Mesendoderm (in vitro differentiated cells): ENCODE data around the gene PTPN1.

Experiments
- DNase-seq: peaks from one replicate; pipeline ENCODE4 v3.0.0; 2013
- H2AK5ac ChIP-seq: 2 replicates; pipeline ENCODE4 v1.6.1; 2013; ENCODE audit warnings: low read length, inconsistent platforms
- H2BK120ac ChIP-seq: 2 replicates; pipeline ENCODE4 v1.6.1; 2013; ENCODE audit warnings: low read depth, mild to moderate bottlenecking, low read length, moderate library complexity, mixed read lengths
- H2BK15ac ChIP-seq: replicated peaks from 2 replicates; pipeline ENCODE4 v1.6.1; 2013; ENCODE audit warnings: low read depth, mild to moderate bottlenecking, moderate library complexity
- H2BK5ac ChIP-seq: 2 replicates; pipeline ENCODE4 v1.6.1; 2013; ENCODE audit warnings: low read length, inconsistent platforms
- H3K18ac ChIP-seq: 2 replicates; pipeline ENCODE4 v1.6.1; 2013; ENCODE audit warnings: mild to moderate bottlenecking, low read length, mixed read lengths
- H3K23ac ChIP-seq: one replicate; pipeline ENCODE4 v1.6.1; 2013; ENCODE audit warnings: low read length
- H3K27ac ChIP-seq: 2 replicates; pipeline ENCODE4 v1.5.1; 2013; ENCODE audit warnings: low read depth, mild to moderate bottlenecking, inconsistent platforms, low read length, moderate library complexity
- H3K27me3 ChIP-seq: 2 replicates; pipeline ENCODE4 v1.6.1; 2013; ENCODE audit warnings: low read length, control low read depth, mild to moderate bottlenecking, inconsistent platforms; ENCODE audit not compliant: insufficient read depth, poor library complexity
- H3K36me3 ChIP-seq: 2 replicates; pipeline ENCODE4 v1.6.1; 2013; ENCODE audit warnings: low read length, inconsistent platforms; ENCODE audit not compliant: control insufficient read depth, insufficient read depth
- H3K4ac ChIP-seq: one replicate; pipeline ENCODE4 v1.6.1; 2013; ENCODE audit warnings: low read depth, mild to moderate bottlenecking, low read length, moderate library complexity
- H3K4me1 ChIP-seq: 2 replicates; pipeline ENCODE4 v1.6.1; 2013; ENCODE audit warnings: low read depth, low read length, inconsistent platforms; ENCODE audit not compliant: control insufficient read depth
- H3K4me2 ChIP-seq: 2 replicates; pipeline ENCODE4 v1.6.1; 2013; ENCODE audit warnings: low read length
- H3K4me3 ChIP-seq: 2 replicates; pipeline ENCODE4 v1.5.1; 2013; ENCODE audit warnings: mild to moderate bottlenecking, low read length
- H3K56ac ChIP-seq: one replicate; pipeline ENCODE4 v1.6.1; 2013; ENCODE audit warnings: low read length
- H3K79me1 ChIP-seq: 2 replicates; pipeline ENCODE4 v1.6.1; 2013; ENCODE audit warnings: low read length, inconsistent platforms
- H3K79me2 ChIP-seq: 2 replicates; pipeline ENCODE4 v1.6.1; 2013; ENCODE audit warnings: mild to moderate bottlenecking, low read length; ENCODE audit not compliant: control insufficient read depth, insufficient read depth
- H3K9ac ChIP-seq: 2 replicates; pipeline ENCODE4 v1.6.1; 2013; ENCODE audit warnings: low read length, inconsistent platforms
- H4K5ac ChIP-seq: one replicate; pipeline ENCODE4 v1.6.1; 2013; ENCODE audit warnings: low read length
- H4K8ac ChIP-seq: one replicate; pipeline ENCODE4 v1.6.1; 2013; ENCODE audit warnings: low read depth, mild to moderate bottlenecking, control low read depth, low read length, moderate library complexity
- WGBS: extraction: QIAGEN DNeasy Blood & Tissue Kit; methylation state at CpG from one replicate; pipeline ENCODE4 v1.1.7; 2013; ENCODE audit warnings: low lambda C conversion rate, missing lambda C conversion rate; ENCODE audit not compliant: insufficient coverage; ENCODE audit errors: extremely low coverage; 5-methylcytosine and 5-hydroxymethylcytosine counted together

PTPN1 gene

DNA sequence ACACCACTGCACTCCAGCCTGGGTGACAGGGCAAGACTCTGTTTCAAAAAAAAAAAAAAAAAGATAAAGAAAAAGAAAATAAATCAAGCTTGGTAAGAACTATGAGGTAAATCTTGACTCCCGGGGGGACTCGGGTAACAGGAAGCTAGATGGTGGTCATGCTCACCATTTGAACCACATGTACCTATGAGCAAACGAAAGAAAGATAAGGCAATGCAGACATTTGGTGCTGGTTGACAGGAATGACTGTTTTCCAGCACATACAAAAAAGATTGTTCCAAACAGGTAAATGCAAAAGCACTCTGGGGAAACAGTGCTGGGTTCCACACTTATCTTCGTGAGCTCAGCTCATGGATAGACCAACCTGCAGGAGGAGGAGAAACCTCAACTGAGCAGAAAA is 22.8 kb upstream of the PTPN1 start:
- Histone ChIP-seq H3K4ac (no peak overlapping the region), H2BK5ac (no peak overlapping the region), H3K79me2 (no peaks in the 10 kb centered on the region), H4K8ac (no peak overlapping the region), H3K4me1 (no peaks in the 10 kb centered on the region), H2BK15ac (no peak overlapping the region), H3K9ac (no peak overlapping the region), H3K56ac (no peak overlapping the region), H3K79me1 (no peaks in the 10 kb centered on the region), H2AK5ac (no peak overlapping the region), H3K4me2 (no peak overlapping the region), H3K4me3 (no peak overlapping the region), H3K27ac (no peak overlapping the region), H4K5ac (no peak overlapping the region), H3K23ac (no peak overlapping the region), H3K18ac (no peak overlapping the region), H3K36me3 (no peaks in the 10 kb centered on the region), H2BK120ac (no peak overlapping the region), H3K27me3 (no peaks in the 10 kb centered on the region)
- no CpG with 5 or more reads among the region's 4 CpGs for WGBS
- DNase-seq = no peak

GRCh38 chr20:50488236-50488806 is 21.9 kb upstream of the PTPN1 start:
- no peak overlapping the region for H4K8ac ChIP-seq
- no peaks in the 10 kb centered on the region for H3K27me3 ChIP-seq
- no peak overlapping the region for H2AK5ac ChIP-seq
- no peak overlapping the region for H2BK15ac ChIP-seq
- no peak overlapping the region for H3K9ac ChIP-seq
- H3K79me2 ChIP-seq = no peaks in the 10 kb centered on the region
- H2BK120ac ChIP-seq = no peak overlapping the region
- H3K4me1 ChIP-seq = no peaks in the 10 kb centered on the region
- no peak overlapping the region for H4K5ac ChIP-seq
- DNase-seq = no peak
- no peak overlapping the region for H3K4me2 ChIP-seq
- H3K36me3 ChIP-seq = no peaks in the 10 kb centered on the region
- H3K4ac ChIP-seq = no peak overlapping the region
- no peak overlapping the region for H3K56ac ChIP-seq
- no peak overlapping the region for H2BK5ac ChIP-seq
- no peak overlapping the region for H3K4me3 ChIP-seq
- no peaks in the 10 kb centered on the region for H3K79me1 ChIP-seq
- no peak overlapping the region for H3K23ac ChIP-seq
- H3K18ac ChIP-seq = no peak overlapping the region
- WGBS = no CpG with 5 or more reads among the region's 10 CpGs
- H3K27ac ChIP-seq = no peak overlapping the region

- Histone ChIP-seq H3K23ac (no peak overlapping the region), H3K9ac (no peak overlapping the region), H3K79me2 (no peaks in the 10 kb centered on the region), H3K56ac (no peak overlapping the region), H3K4me2 (no peak overlapping the region), H3K79me1 (no peaks in the 10 kb centered on the region), H2BK5ac (no peak overlapping the region), H3K4ac (no peak overlapping the region), H2BK120ac (no peak overlapping the region), H2AK5ac (no peak overlapping the region), H3K27ac (no peak overlapping the region), H4K5ac (no peak overlapping the region), H4K8ac (no peak overlapping the region), H3K4me1 (no peaks in the 10 kb centered on the region), H3K4me3 (no peak overlapping the region), H3K36me3 (no peaks in the 10 kb centered on the region), H3K18ac (no peak overlapping the region), H2BK15ac (no peak overlapping the region), H3K27me3 (no peaks in the 10 kb centered on the region)
- no peak for DNase-seq
- no CpG with 5 or more reads among the region's 1 CpG for WGBS
These were observed 19.0 kb upstream of the PTPN1 start for GRCh38 chr20:50491168-50491567.

GRCh38 chr20:50491926-50492634 is 18.1 kb upstream of the PTPN1 start:
- no peak for DNase-seq
- no peak overlapping the region for H3K9ac ChIP-seq
- no CpG with 5 or more reads among the region's 8 CpGs for WGBS

GRCh38 chr20:50493881-50494253 is 16.3 kb upstream of the PTPN1 start:
- Histone ChIP-seq H2BK5ac (no peak overlapping the region), H3K79me2 (no peaks in the 10 kb centered on the region), H3K4ac (no peak overlapping the region), H3K4me1 (no peaks in the 10 kb centered on the region), H2BK15ac (no peak overlapping the region), H2BK120ac (no peak overlapping the region), H3K36me3 (no peaks in the 10 kb centered on the region), H3K23ac (no peak overlapping the region), H4K8ac (no peak overlapping the region), H3K27me3 (no peaks in the 10 kb centered on the region), H3K18ac (no peak overlapping the region), H3K27ac (no peak overlapping the region), H3K4me3 (no peak overlapping the region), H2AK5ac (no peak overlapping the region), H3K9ac (no peak overlapping the region), H3K4me2 (no peak overlapping the region), H3K79me1 (no peaks in the 10 kb centered on the region), H4K5ac (no peak overlapping the region), H3K56ac (no peak overlapping the region)
- no CpG with 5 or more reads among the region's 5 CpGs for WGBS
- no peak for DNase-seq

More at GRCh38 chr20:50491926-50492634, 18.1 kb upstream of the PTPN1 start:
- Histone ChIP-seq H3K4me2 (no peak overlapping the region), H4K8ac (no peak overlapping the region), H2AK5ac (no peak overlapping the region), H2BK15ac (no peak overlapping the region), H2BK5ac (no peak overlapping the region), H4K5ac (no peak overlapping the region), H3K56ac (no peak overlapping the region), H2BK120ac (no peak overlapping the region), H3K27me3 (no peaks in the 10 kb centered on the region), H3K18ac (no peak overlapping the region), H3K36me3 (no peaks in the 10 kb centered on the region), H3K4me3 (no peak overlapping the region), H3K27ac (no peak overlapping the region), H3K4ac (no peak overlapping the region), H3K79me1 (no peaks in the 10 kb centered on the region), H3K4me1 (no peaks in the 10 kb centered on the region), H3K23ac (no peak overlapping the region), H3K79me2 (no peaks in the 10 kb centered on the region)

- no CpG with 5 or more reads among the region's 6 CpGs for WGBS
- DNase-seq = no peak
- no peak overlapping the region for H2BK120ac ChIP-seq
- no peak overlapping the region for H3K18ac ChIP-seq
- no peak overlapping the region for H2AK5ac ChIP-seq
- no peak overlapping the region for H3K9ac ChIP-seq
- H3K27me3 ChIP-seq = no peaks in the 10 kb centered on the region
- no peaks in the 10 kb centered on the region for H3K36me3 ChIP-seq
- no peak overlapping the region for H3K56ac ChIP-seq
- H2BK5ac ChIP-seq = no peak overlapping the region
- no peak overlapping the region for H3K4ac ChIP-seq
- no peak overlapping the region for H3K4me3 ChIP-seq
- no peaks in the 10 kb centered on the region for H3K79me1 ChIP-seq
- no peaks in the 10 kb centered on the region for H3K79me2 ChIP-seq
- no peak overlapping the region for H4K8ac ChIP-seq
- no peak overlapping the region for H3K23ac ChIP-seq
- no peak overlapping the region for H4K5ac ChIP-seq
- no peak overlapping the region for H3K4me2 ChIP-seq
- H3K4me1 ChIP-seq = no peaks in the 10 kb centered on the region
- H3K27ac ChIP-seq = no peak overlapping the region
- no peak overlapping the region for H2BK15ac ChIP-seq
These were observed 15.8 kb upstream of the PTPN1 start for GRCh38 chr20:50494428-50494827.
